ENCODE results near the gene FNDC3B. TPM values are rescaled to one million over a fixed set of nuclear protein-coding genes. Genes with fewer than 3 reads are reported as not detected.

FNDC3B gene
- total and polyA plus RNA-seq, 9 of the 15 experiments (the other 6 are each of a cell fraction or from before 2014, with no cell fraction given) = 7.0 to 35.8 (median 16.2) TPM

GRCh38 chr3:172057059-172057458 is 17.7 kb downstream of the FNDC3B start:
- intact Hi-C loops (cut with micrococcal nuclease) (no loop called here), in situ Hi-C loops (cut with MboI) (no loop called here)
- FAIRE-seq (peak; percentile 51), DNase-seq (ENCODE audit: extremely low read depth in 1 of 4, low spot score in 3 of 4) (no peak), ATAC-seq (peak; percentile 57)
- H3K4me2 ChIP-seq (ENCODE audit: insufficient read depth, low read length) = no peak overlapping the region
- peaks cover 84% of the 10 kb centered on the region for H3K79me2 ChIP-seq (ENCODE audit: control insufficient read depth, insufficient read depth, low read length)
- no peak overlapping the region for H3K4me3 ChIP-seq
- H3K27me3 ChIP-seq (ENCODE audit: control insufficient read depth in 2 of 2, insufficient read depth in 2 of 2, low read length in 2 of 2) = no peaks in the 10 kb centered on the region
- H3K9ac ChIP-seq (ENCODE audit: insufficient read depth in 1 of 2, low read depth in 2 of 2, low read length in 2 of 2) = no peak overlapping the region
- no peaks in the 10 kb centered on the region for H3K9me3 ChIP-seq (replicated peaks; ENCODE audit: control insufficient read depth, insufficient read depth, low read depth, low read length)
- no peak overlapping the region for H3K27ac ChIP-seq (ENCODE audit: extremely low read depth, low read depth, low read length)
- 0 out of 2 replicates have a peak, but pooled peaks cover 5% of the 10 kb centered on the region for H4K20me1 ChIP-seq (replicated peaks; ENCODE audit: control insufficient read depth, insufficient read depth, low read length)
- no peaks in the 10 kb centered on the region for H3K9me1 ChIP-seq (ENCODE audit: control insufficient read depth, insufficient read depth, low read length)
- H3K4me1 ChIP-seq (replicated peaks in 1 of 2; ENCODE audit: control insufficient read depth in 2 of 2, insufficient read depth in 2 of 2, low read length in 2 of 2) = peaks cover 0 to 3% of the 10 kb centered on the region in 2 experiments; a peak in 1 of 5 replicates
- no peak for TF ChIP-seq ATF7 (IDR thresholded peaks at IDR 0.05)
- TF ChIP-seq HDAC2 (IDR thresholded peaks at IDR 0.05) = no peak
- no peak for TF ChIP-seq ZSCAN29 (IDR thresholded peaks at IDR 0.05)
- no peak for TF ChIP-seq ZNF212 (CRISPR knock-in tag; IDR thresholded peaks at IDR 0.05)
- TF ChIP-seq ZNF280A (IDR thresholded peaks at IDR 0.05; ENCODE audit: low read depth, partially characterized antibody) = no peak
- no peak for TF ChIP-seq RAD51 (IDR thresholded peaks at IDR 0.05; ENCODE audit: borderline replicate concordance, low read depth)
- no peak for TF ChIP-seq PURB (CRISPR knock-in tag; IDR thresholded peaks at IDR 0.05; ENCODE audit: low read depth)
- POLR2A ChIA-PET = interaction anchor here (1.2 to 1.6 kb wide), 3 partner anchors 8 to 13 kb away, joined by 3 to 10 read pairs (median 9); no protein-coding TSS in a partner anchor
- CTCF ChIA-PET (ENCODE audit: low intra/inter-chr PET ratio) = no interaction called here
- H2AFZ ChIP-seq (ENCODE audit: low read depth, low read length) = no peak overlapping the region
- peaks cover 21% of the 10 kb centered on the region; the same call in 2 of the 3 replicates for H3K36me3 ChIP-seq (ENCODE audit: control insufficient read depth, insufficient read depth, low read length)
- WGBS (ENCODE audit: insufficient coverage, low coverage, missing lambda C conversion rate) = 69% methylated on average over 3 of the region's 3 CpGs
- BruUV-seq (replicated peaks) = no TSS peak
